Cardiac fibroblast (primary cell): ENCODE results near the gene ZIC2.

Source experiments
- DNase-seq, 2 donors: peaks; one replicate each; pipeline versions ENCODE4 v3.0.0 to v3.0.0-alpha.2; 2010; ENCODE audit warnings: low read depth in 2 of 2
- H3K4me3 ChIP-seq, 2 donors: replicated peaks in 1 of 2; 1 replicate in 1 of 2; 2 replicates in 1 of 2; pipeline ENCODE4 v1.5.1; 2011; ENCODE audit warnings: low read depth in 2 of 2, low read length in 2 of 2, mild to moderate bottlenecking in 2 of 2, moderate library complexity in 1 of 2
- TF ChIP-seq, protein P1 (sequence below): IDR thresholded peaks from one replicate; pipeline ENCODE4 v1.5.1; 2011; ENCODE audit warnings: low read depth, mild to moderate bottlenecking, low read length, inconsistent platforms

ZIC2 gene

DNA sequence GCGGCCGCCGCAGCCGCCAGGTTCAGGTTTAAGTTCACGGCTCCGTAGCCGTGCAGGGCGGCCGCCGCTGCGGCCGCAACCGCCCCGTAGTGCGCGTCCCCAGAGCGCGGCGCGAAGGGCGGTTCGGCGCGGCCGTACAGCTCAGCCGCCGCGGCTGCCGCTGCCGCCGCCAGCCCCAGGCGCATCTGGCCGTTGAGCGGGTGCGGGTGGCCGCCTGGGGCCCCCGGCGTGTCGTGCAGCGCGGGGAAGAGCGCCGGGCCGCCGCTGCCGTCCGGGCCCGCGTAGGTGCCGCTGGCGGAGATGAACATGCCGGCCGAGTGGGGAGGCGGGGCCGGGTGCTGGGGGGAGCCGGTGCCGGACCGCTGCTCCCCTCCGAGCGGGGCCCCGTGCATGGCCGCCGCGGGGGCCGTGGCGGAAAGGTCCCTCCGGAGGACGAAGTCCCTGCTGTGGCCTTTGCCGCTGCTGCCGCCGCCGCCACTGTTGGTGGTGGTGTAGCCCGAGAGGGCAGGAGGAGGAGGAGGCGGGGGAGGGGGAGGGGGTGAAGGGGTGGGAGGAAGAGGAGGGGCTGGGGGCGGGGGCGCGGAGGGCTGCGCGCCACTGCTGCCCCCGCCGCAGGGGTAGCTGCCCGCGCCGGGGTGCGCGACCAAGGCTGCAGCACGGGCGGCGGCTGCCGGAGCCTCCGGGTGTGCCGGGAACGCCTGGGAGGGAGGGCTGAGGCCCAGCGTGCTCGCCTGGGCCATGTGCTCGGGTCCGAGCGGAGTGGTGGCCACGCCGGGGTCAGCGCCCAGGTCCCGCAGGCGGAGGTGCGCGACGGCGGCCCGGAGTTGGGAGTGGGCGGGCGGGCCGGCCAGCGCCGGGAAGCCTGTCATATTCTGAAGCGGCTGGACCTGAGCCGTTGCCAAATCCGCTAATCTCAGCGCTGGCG lies 10.7 kb upstream of the ZIC2 start:
- no peak overlapping the region for H3K4me3 ChIP-seq
- no peak for DNase-seq

DNA sequence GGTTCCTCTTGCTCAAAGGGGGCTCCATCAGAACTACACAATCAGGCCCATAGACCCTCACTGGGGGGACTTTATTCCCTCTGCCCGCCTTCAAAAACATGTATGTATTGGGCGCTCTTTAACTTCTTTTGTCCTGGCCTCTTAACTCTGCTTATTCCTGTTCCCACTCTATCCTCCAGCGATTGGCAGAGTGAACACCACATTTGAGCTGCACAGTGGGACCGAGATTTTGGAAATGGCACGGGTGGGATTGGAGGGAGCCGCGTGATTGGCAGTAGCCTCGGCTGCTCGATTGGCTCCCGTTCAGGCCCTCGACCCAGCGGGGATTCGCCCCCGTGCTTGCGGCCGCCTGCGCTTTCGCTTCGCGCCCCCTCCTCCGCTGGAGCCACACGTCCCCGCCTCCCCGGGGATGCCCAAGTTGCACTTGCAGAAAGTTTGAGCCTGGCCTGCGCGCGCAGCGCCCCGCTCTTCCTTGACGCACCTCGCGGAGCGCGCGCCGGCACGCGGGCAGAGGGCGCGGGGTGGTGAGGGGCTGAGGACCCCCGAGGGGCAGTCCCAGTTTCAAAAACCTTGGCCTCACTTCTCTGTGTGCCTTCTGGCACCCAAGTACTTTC lies 9.9 kb upstream of the ZIC2 start, which contains the start of gene ZIC5:
Gene ZIC5 (minus strand): TSS at position 192 of the 614 bp plus-strand sequence. CDS start 164 bp downstream, at position 28.
- no peak for DNase-seq
- no peak within 1 kb of the TSS for H3K4me3 ChIP-seq
- TF ChIP-seq, protein P1, sequence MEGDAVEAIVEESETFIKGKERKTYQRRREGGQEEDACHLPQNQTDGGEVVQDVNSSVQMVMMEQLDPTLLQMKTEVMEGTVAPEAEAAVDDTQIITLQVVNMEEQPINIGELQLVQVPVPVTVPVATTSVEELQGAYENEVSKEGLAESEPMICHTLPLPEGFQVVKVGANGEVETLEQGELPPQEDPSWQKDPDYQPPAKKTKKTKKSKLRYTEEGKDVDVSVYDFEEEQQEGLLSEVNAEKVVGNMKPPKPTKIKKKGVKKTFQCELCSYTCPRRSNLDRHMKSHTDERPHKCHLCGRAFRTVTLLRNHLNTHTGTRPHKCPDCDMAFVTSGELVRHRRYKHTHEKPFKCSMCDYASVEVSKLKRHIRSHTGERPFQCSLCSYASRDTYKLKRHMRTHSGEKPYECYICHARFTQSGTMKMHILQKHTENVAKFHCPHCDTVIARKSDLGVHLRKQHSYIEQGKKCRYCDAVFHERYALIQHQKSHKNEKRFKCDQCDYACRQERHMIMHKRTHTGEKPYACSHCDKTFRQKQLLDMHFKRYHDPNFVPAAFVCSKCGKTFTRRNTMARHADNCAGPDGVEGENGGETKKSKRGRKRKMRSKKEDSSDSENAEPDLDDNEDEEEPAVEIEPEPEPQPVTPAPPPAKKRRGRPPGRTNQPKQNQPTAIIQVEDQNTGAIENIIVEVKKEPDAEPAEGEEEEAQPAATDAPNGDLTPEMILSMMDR, result no peak

More for the DNA sequence above, 10.7 kb upstream of the ZIC2 start:
- TF ChIP-seq, protein P1, result no peak

DNA sequence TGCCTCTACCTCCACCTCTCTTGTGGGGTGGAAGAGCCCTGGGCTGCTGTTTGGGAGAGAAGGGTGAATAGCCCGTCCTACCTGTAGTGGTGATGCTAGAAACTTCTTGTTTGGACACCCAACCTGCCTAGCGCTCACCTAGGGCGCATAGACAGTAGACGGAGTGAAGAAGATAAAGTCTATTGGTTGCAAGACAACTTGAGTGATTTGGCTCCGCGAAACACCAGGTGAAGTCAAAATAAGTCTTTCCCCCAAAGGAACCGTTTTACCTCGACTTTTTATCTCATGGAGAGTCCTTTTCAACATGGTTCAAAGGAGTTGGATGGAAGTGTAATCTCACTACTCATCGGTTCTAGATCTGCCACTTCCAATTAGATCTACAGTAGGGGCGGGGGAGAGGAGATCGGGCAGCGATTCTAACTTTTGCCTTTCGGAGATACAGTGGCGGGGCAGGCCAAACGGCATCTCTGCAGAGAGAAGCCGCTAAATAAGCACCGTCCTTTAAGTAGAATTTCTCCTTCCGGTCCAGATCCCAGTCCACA lies 9.3 kb upstream of the ZIC2 start:
- H3K4me3 ChIP-seq, result no peak overlapping the region
- TF ChIP-seq, protein P1, result no peak
- no peak for DNase-seq

DNA sequence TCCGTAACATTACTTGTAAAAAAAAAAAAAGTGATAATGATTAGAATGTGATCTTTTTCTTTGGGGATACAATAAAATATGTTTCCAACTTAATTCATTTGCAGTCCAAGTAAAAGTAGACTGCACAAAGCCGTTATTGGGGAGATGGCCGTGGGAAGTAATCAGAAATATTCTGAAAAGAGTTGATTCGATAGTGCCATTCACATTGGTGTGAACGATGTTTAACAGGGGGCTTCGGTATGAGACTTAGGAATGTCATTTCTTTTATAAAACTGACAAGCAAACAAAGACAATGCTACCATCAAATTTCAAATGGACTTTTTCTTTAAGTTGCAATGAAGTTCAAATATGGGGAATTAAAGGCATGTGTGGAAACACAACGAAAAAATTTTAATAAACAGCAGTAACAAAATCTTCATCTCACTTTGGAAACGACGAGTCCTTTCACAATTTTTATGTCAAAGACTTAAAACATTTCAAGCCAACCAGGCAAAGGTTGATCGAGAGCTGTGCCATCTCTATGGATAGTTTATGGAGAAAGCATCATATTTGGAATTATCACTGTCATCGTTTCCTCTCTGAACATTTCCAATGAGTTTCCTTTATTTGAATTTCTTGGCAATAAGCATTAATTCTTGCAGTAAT lies 8.3 kb upstream of the ZIC2 start:
- no peak for DNase-seq
- TF ChIP-seq, protein P1, result no peak
- no peak overlapping the region for H3K4me3 ChIP-seq

DNA sequence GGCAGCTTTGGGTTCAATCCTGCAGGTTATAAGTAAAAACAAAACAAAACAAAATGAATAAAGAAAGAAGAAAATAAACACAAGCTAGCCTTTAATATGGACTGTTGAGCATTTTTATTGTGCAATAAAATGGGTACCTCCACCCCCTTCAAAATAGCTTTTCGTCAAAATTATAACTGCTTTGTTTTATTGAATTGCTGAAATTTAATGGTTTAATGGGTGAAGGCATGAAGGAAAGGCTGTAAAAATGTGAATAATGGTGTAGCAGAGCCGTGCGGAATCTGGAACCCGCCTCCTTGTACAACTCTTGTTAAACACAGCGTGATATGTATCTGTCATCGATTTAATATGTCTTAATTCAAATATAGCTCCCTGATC lies 7.8 kb upstream of the ZIC2 start:
- H3K4me3 ChIP-seq, result no peak overlapping the region
- TF ChIP-seq, protein P1, result no peak
- no peak for DNase-seq

DNA sequence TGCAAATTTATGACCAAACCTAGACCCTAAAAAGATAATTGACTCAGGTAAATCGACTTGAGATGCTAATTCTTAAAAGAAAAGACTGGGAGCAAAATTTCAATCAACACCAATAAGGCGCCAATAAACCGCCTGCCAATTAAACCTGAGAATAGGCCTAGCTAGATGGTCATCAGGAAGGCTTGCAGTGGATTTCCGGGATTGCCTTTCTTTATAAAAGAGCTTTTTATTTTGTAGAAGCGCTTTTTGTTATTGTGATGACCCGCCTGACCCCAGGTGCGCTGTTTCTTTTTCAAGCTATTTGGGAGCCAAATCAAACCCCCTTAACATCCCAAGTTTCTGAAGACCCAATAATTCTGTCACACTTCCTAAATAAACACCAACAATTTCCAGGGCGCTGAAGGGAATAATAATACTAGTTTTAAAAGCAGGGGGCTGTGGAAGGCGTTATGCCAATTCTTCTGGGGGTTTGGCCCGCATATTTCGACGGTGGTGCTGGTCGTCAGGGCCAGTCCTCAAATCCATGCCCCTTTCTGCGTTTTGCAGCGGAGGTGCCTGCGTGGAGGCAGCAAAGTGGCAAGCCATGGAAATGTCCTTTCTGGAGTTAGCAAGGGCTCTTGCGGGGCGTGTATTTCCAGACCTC lies 7.2 kb upstream of the ZIC2 start:
- TF ChIP-seq, protein P1, result no peak
- no peak for DNase-seq
- H3K4me3 ChIP-seq, result no peak overlapping the region
